MCF 10A (cell line): ENCODE results near the gene RUVBL1. TPM values are rescaled to one million over a fixed set of nuclear protein-coding genes. Genes with fewer than 3 reads are reported as not detected.

Experiments used
- BruUV-seq: library from RNA; stranded (reverse); fragments of 400-500 nt; replicated peaks from 2 replicates; lab custom pipeline; 2021; lab: Mats Ljungman, UMichigan
- CTCF ChIA-PET: fragments of 300-600 bp; sonication (Branson Sonifier 250); formaldehyde crosslinking; extraction: SDS; loops from one replicate; lab custom pipeline; 2021; ENCODE audit warnings: antibody characterized with exemption, inconsistent platforms; lab: Yijun Ruan, JAX
- POLR2A ChIA-PET: fragments of 300-600, 350-650 bp; sonication (Branson Sonifier 250); formaldehyde crosslinking; extraction: SDS; loops from one replicate; lab custom pipeline; 2020; ENCODE audit warnings: antibody characterized with exemption, inconsistent platforms; lab: Yijun Ruan, JAX
- DNase-seq: peaks from one replicate; pipeline ENCODE4 v3.0.0-alpha.2; 2018; ENCODE audit not compliant: unreplicated experiment
- H3K27ac Mint-ChIP-seq: one replicate; pipeline ENCODE4 v1.8.0; 2022; ENCODE audit warnings: mild to moderate bottlenecking, low read depth, mixed read lengths; ENCODE audit not compliant: unreplicated experiment
- H3K27me3 Mint-ChIP-seq: one replicate; pipeline ENCODE4 v1.8.0; 2022; ENCODE audit warnings: mixed read lengths; ENCODE audit not compliant: insufficient read depth, unreplicated experiment
- H3K36me3 Mint-ChIP-seq: one replicate; pipeline ENCODE4 v1.8.0; 2022; ENCODE audit warnings: mild to moderate bottlenecking, moderate library complexity, mixed read lengths; ENCODE audit not compliant: insufficient read depth, unreplicated experiment
- H3K4me1 Mint-ChIP-seq: one replicate; pipeline ENCODE4 v1.8.0; 2022; ENCODE audit warnings: mixed read lengths; ENCODE audit not compliant: insufficient read depth, unreplicated experiment
- H3K4me3 Mint-ChIP-seq: one replicate; pipeline ENCODE4 v1.8.0; 2022; ENCODE audit warnings: mild to moderate bottlenecking, moderate library complexity, mixed read lengths; ENCODE audit not compliant: unreplicated experiment
- H3K9me3 Mint-ChIP-seq: one replicate; pipeline ENCODE4 v1.8.0; 2022; ENCODE audit warnings: mixed read lengths; ENCODE audit not compliant: unreplicated experiment
- CTCF ChIP-seq: fragments of 200-600 bp; IDR thresholded peaks from one replicate; pipeline ENCODE4 v1.8.0; 2022; ENCODE audit warnings: antibody characterized with exemption, mild to moderate bottlenecking; ENCODE audit not compliant: unreplicated experiment
- intact Hi-C: fragments of 100-400 bp; cut with micrococcal nuclease; formaldehyde crosslinking; loops from 2 replicates; pipeline ENCODE4 v1.14.1; 2022
- total RNA-seq: library from RNA; stranded (reverse); gene quantifications from 2 replicates; pipeline ENCODE4 v1.2.3, GENCODE V29; 2022

The RUVBL1 gene
- total RNA-seq, 1 experiment from 2014 or later, result 114 TPM

GRCh38 chr3:128070898-128071591 lies 52.6 kb downstream of the RUVBL1 start:
- Mint-ChIP-seq H3K27ac (peak overlapping the region; percentile 42), H3K4me3 (no peak overlapping the region), H3K27me3 (no peaks in the 10 kb centered on the region), H3K4me1 (peaks cover 5% of the 10 kb centered on the region), H3K36me3 (peaks cover 81% of the 10 kb centered on the region), H3K9me3 (no peaks in the 10 kb centered on the region)
- TF ChIP-seq CTCF, result no peak
- BruUV-seq, result no TSS peak
- intact Hi-C loops, result no loop called here
- CTCF ChIA-PET, result interaction anchor here (0.6 to 1.6 kb wide), 3 partner anchors 24 to 539 kb away, joined by 3 to 6 read pairs (median 3); no protein-coding TSS in a partner anchor
- POLR2A ChIA-PET, result interaction anchor here (0.5 to 2.7 kb wide), 3 partner anchors 17 to 1374 kb away, joined by 3 to 8 read pairs (median 3); no protein-coding TSS in a partner anchor
- no peak for DNase-seq

GRCh38 chr3:128069271-128069670 lies 54.3 kb downstream of the RUVBL1 start:
- no peak for TF ChIP-seq CTCF
- intact Hi-C loops, result no loop called here
- no peak for DNase-seq
- POLR2A ChIA-PET, result interaction anchor here (0.6 to 1.9 kb wide), 3 partner anchors 11 to 54 kb away, joined by 3 to 6 read pairs (median 3); partner anchors contain the start of gene RUVBL1
- Mint-ChIP-seq H3K4me1 (peaks cover 5% of the 10 kb centered on the region), H3K36me3 (peaks cover 88% of the 10 kb centered on the region), H3K27ac (no peak overlapping the region), H3K9me3 (no peaks in the 10 kb centered on the region), H3K4me3 (no peak overlapping the region), H3K27me3 (no peaks in the 10 kb centered on the region)
- no TSS peak for BruUV-seq
- CTCF ChIA-PET, result interaction anchor here (0.6 to 1.1 kb wide), 4 partner anchors 13 to 1584 kb away, joined by 3 to 4 read pairs (median 4); no protein-coding TSS in a partner anchor

- Mint-ChIP-seq H3K9me3 (no peaks in the 10 kb centered on the region), H3K27ac (peak overlapping the region; percentile 46), H3K36me3 (peaks cover 93% of the 10 kb centered on the region), H3K27me3 (no peaks in the 10 kb centered on the region), H3K4me3 (no peak overlapping the region), H3K4me1 (peaks cover 11% of the 10 kb centered on the region)
- peak; percentile 62 for DNase-seq
- ChIA-PET POLR2A (interaction anchor here (1.0 to 1.1 kb wide), 2 partner anchors 10 to 44 kb away, joined by 3 read pairs; no protein-coding TSS in a partner anchor), CTCF (interaction anchor here (0.8 to 3.7 kb wide), 7 partner anchors 10 to 77 kb away, joined by 3 to 21 read pairs (median 4); partner anchors contain the start of gene SEC61A1)
- intact Hi-C loops, result no loop called here
- BruUV-seq, result no TSS peak
- peak; percentile 61 for TF ChIP-seq CTCF
These were observed 55.4 kb downstream of the RUVBL1 start for GRCh38 chr3:128068156-128068620.

GRCh38 chr3:128067489-128067888 lies 56.1 kb downstream of the RUVBL1 start:
- no peak overlapping the region for H3K27ac Mint-ChIP-seq
- POLR2A ChIA-PET, result no interaction called here
- no peak overlapping the region for H3K4me3 Mint-ChIP-seq

More at GRCh38 chr3:128067489-128067888, 56.1 kb downstream of the RUVBL1 start:
- no peak for DNase-seq
- H3K27me3 Mint-ChIP-seq, result no peaks in the 10 kb centered on the region
- CTCF ChIA-PET, result interaction anchor here (1.0 to 3.7 kb wide), 4 partner anchors 10 to 54 kb away, joined by 4 to 21 read pairs (median 8); partner anchors contain the start of gene SEC61A1
- peaks cover 11% of the 10 kb centered on the region for H3K4me1 Mint-ChIP-seq
- TF ChIP-seq CTCF, result no peak
- no peaks in the 10 kb centered on the region for H3K9me3 Mint-ChIP-seq
- H3K36me3 Mint-ChIP-seq, result peaks cover 93% of the 10 kb centered on the region
- BruUV-seq, result no TSS peak
- intact Hi-C loops, result no loop called here
